Activated B cell treated with CpG ODN at 0.5 μM for 24 hours (primary cell): ENCODE data around the gene VPS26A. TPM values are rescaled to one million over a fixed set of nuclear protein-coding genes. Genes with fewer than 3 reads are reported as not detected.

Experiments
- ATAC-seq: fragments of 200-7000 bp; cut with Tn5 transposase; one replicate; pipeline ENCODE4 v1.10.0; 2021; ENCODE audit warnings: low read depth, mild to moderate bottlenecking, moderate library complexity
- CTCF ChIA-PET: fragments of 350-600 bp; sonication (Branson Sonifier 250); formaldehyde crosslinking; loops from one replicate; lab custom pipeline; 2021; ENCODE audit warnings: antibody characterized with exemption; lab: Charles Lee
- POLR2A ChIA-PET: fragments of 350-600 bp; sonication (Branson Sonifier 250); formaldehyde crosslinking; loops from one replicate; lab custom pipeline; 2021; ENCODE audit warnings: antibody characterized with exemption; lab: Charles Lee
- DNase-seq: peaks from one replicate; pipeline ENCODE4 v3.0.0; 2022
- H3K27ac Mint-ChIP-seq: one replicate; pipeline ENCODE4 v1.8.0; 2020; ENCODE audit warnings: mixed read lengths
- H3K27me3 Mint-ChIP-seq: one replicate; pipeline ENCODE4 v1.8.0; 2021; ENCODE audit warnings: mixed read lengths
- H3K36me3 Mint-ChIP-seq: one replicate; pipeline ENCODE4 v1.8.0; 2021; ENCODE audit warnings: low read depth, mixed read lengths
- H3K4me1 Mint-ChIP-seq: one replicate; pipeline ENCODE4 v1.8.0; 2021; ENCODE audit warnings: mixed read lengths
- H3K4me3 Mint-ChIP-seq: one replicate; pipeline ENCODE4 v1.8.0; 2020; ENCODE audit warnings: mild to moderate bottlenecking, mixed read lengths
- H3K9me3 Mint-ChIP-seq: one replicate; pipeline ENCODE4 v1.8.0; 2020; ENCODE audit warnings: mixed read lengths
- intact Hi-C: fragments of 100-400 bp; cut with micrococcal nuclease; formaldehyde crosslinking; loops from one replicate; pipeline ENCODE4 v1.15.1; 2024
- total RNA-seq: library from RNA; stranded (reverse); gene quantifications from 2 replicates; pipeline ENCODE4 v1.2.3, GENCODE V29; 2022
- TF ChIP-seq, protein P1 (sequence below): fragments of 200-600 bp; IDR thresholded peaks from one replicate; pipeline ENCODE4 v1.8.0; 2022; ENCODE audit warnings: antibody characterized with exemption, mild to moderate bottlenecking

Gene VPS26A
- total RNA-seq, 1 donor from 2014 or later, result 29.5 TPM

DNA sequence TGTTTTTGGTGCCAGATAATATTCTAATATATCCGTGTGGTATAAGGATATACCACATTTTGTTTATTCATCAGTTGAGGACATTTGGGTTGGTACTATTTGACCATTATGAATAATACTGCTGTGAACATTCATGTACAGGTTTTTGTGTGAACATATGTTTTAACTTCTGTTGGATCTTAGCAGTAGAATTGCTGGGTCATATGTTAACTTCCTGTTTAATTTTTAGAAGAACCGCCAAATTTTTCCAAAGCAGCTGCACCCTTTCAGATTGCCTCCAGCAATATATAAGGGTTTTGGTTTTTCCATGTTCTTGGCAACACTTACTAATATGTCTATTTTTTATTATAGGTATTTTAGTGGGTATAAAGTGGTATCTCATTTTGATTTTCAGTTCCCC, 22.8 kb downstream of the VPS26A start:
- POLR2A ChIA-PET, result no interaction called here
- no peaks in the 10 kb centered on the region for H3K27me3 Mint-ChIP-seq
- no peak overlapping the region for H3K4me3 Mint-ChIP-seq
- ATAC-seq, result no peak
- TF ChIP-seq, protein P1, sequence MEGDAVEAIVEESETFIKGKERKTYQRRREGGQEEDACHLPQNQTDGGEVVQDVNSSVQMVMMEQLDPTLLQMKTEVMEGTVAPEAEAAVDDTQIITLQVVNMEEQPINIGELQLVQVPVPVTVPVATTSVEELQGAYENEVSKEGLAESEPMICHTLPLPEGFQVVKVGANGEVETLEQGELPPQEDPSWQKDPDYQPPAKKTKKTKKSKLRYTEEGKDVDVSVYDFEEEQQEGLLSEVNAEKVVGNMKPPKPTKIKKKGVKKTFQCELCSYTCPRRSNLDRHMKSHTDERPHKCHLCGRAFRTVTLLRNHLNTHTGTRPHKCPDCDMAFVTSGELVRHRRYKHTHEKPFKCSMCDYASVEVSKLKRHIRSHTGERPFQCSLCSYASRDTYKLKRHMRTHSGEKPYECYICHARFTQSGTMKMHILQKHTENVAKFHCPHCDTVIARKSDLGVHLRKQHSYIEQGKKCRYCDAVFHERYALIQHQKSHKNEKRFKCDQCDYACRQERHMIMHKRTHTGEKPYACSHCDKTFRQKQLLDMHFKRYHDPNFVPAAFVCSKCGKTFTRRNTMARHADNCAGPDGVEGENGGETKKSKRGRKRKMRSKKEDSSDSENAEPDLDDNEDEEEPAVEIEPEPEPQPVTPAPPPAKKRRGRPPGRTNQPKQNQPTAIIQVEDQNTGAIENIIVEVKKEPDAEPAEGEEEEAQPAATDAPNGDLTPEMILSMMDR, result no peak
- CTCF ChIA-PET, result no interaction called here
- no peak for DNase-seq
- peaks cover 25% of the 10 kb centered on the region for H3K36me3 Mint-ChIP-seq
- intact Hi-C loops, result no loop called here
- H3K4me1 Mint-ChIP-seq, result peaks cover 13% of the 10 kb centered on the region
- H3K27ac Mint-ChIP-seq, result no peak overlapping the region
- no peaks in the 10 kb centered on the region for H3K9me3 Mint-ChIP-seq

DNA sequence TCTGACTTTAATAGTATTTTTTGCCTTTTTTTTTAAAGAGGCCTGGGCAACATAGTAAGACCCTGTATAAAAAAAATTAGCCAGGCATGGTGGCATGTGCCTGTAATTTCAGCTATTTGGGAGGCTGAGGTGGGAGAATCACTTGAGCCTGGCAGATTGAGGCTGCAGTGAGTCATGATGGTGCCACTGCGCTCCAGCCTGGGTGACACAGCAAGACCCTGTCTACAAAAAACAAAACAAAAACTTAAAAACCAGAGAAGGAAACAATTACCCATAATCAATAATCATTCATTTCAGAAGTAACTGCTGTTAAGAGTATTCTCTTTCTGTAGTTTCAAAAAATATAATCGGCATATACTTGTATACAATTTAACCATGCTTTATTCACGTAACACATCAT, 28.0 kb downstream of the VPS26A start:
- intact Hi-C loops, result no loop called here
- CTCF ChIA-PET, result no interaction called here
- Mint-ChIP-seq H3K9me3 (no peaks in the 10 kb centered on the region), H3K36me3 (peaks cover 13% of the 10 kb centered on the region), H3K4me1 (peaks cover 5% of the 10 kb centered on the region), H3K27ac (no peak overlapping the region), H3K4me3 (no peak overlapping the region), H3K27me3 (no peaks in the 10 kb centered on the region)
- POLR2A ChIA-PET, result interaction anchor here (0.7 kb wide), 1 partner anchor 24 kb away, joined by 6 read pairs; no protein-coding TSS in a partner anchor
- ATAC-seq (no peak), DNase-seq (no peak)
- TF ChIP-seq, protein P1, result no peak

DNA sequence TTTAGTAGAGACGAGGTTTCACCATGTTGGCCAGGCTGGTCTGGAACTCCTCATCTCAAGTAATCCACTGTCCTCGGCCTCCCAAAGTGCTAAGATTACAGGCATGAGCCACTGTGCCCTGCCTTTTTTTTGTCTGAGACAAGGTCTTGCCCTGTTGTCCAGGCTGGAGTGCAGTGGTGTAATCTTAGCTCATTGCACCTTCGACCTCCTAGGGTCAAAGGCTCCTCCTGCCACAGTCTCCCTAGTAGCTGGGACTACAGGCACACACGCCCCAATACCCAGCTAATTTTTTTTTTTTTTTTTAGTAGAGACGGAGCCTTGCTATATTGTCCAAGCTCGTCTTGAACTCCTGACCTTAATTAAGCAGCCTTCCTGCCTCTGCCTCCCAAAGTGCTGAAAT, 29.2 kb downstream of the VPS26A start:
- Mint-ChIP-seq H3K36me3 (peaks cover 26% of the 10 kb centered on the region), H3K9me3 (no peaks in the 10 kb centered on the region), H3K4me3 (no peak overlapping the region), H3K27me3 (no peaks in the 10 kb centered on the region), H3K27ac (no peak overlapping the region), H3K4me1 (peaks cover under 1% of the 10 kb centered on the region)
- intact Hi-C loops, result no loop called here
- ChIA-PET POLR2A (no interaction called here), CTCF (no interaction called here)
- no peak for DNase-seq
- no peak for ATAC-seq
- TF ChIP-seq, protein P1, result no peak

DNA sequence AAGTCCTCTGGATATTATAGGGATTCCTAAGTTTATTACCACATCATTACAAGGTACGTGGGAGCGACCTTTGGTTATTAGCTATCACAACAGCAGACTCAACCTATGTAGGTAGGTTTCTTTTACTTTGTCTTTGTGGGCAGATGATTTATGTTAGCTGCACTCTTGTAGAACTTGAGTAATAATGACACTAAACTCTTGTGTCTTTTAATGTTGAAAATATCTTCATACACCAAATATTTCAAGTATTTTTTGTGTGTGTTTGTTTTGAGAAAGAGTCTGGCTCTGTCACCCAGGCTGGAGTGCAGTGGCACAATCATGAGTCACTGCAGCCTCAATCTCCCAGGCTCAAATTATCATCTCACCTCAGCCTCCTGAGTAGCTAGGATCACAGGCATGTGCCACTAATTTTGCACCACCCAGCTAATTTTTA, 36.8 kb downstream of the VPS26A start:
- H3K27ac Mint-ChIP-seq, result no peak overlapping the region
- DNase-seq (no peak), ATAC-seq (no peak)
- no peaks in the 10 kb centered on the region for H3K4me1 Mint-ChIP-seq
- ChIA-PET CTCF (no interaction called here), POLR2A (no interaction called here)
- TF ChIP-seq, protein P1, result no peak
- no peaks in the 10 kb centered on the region for H3K27me3 Mint-ChIP-seq
- H3K4me3 Mint-ChIP-seq, result no peak overlapping the region
- no peaks in the 10 kb centered on the region for H3K9me3 Mint-ChIP-seq
- intact Hi-C loops, result no loop called here
- peaks cover 65% of the 10 kb centered on the region for H3K36me3 Mint-ChIP-seq

DNA sequence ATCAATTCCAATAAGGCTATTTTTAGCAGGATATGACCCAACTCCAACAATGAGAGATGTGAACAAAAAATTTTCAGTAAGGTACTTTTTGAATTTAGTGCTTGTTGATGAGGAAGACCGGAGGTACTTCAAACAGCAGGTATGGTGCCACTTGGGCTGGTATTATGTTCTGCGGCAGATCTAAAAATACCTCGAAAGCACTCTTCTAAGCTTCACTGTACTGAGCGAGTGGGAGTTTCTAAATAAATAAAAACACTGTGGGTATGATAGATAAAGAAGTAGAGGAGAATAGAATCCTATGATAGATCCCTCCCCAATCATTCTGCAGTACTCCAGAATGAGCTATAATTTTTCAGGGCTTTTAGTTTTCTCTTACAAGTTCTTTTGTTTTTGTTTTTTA, 44.5 kb downstream of the VPS26A start:
- Mint-ChIP-seq H3K36me3 (peaks cover 60% of the 10 kb centered on the region), H3K27me3 (no peaks in the 10 kb centered on the region), H3K4me3 (no peak overlapping the region), H3K9me3 (no peaks in the 10 kb centered on the region), H3K4me1 (peaks cover 7% of the 10 kb centered on the region), H3K27ac (no peak overlapping the region)
- intact Hi-C loops, result no loop called here
- ChIA-PET CTCF (no interaction called here), POLR2A (no interaction called here)
- ATAC-seq (no peak), DNase-seq (no peak)
- TF ChIP-seq, protein P1, result no peak
